HFF-Myc (cell line): ENCODE measurements around the gene MBP.

ENCODE experiments used
- DNase-seq: peaks from one replicate; pipeline ENCODE4 v3.0.0-alpha.2; 2011; ENCODE audit warnings: low read depth; ENCODE audit errors: extremely low read depth
- H3K4me3 ChIP-seq: replicated peaks from 2 replicates; pipeline ENCODE4 v1.5.1; 2011; ENCODE audit warnings: low read depth, mild to moderate bottlenecking, control low read depth, low read length
- TF ChIP-seq, protein P1 (sequence below): IDR thresholded peaks from 2 replicates; pipeline ENCODE4 v1.5.1; 2012; ENCODE audit warnings: mild to moderate bottlenecking, low read depth, low read length, control low read depth; ENCODE audit errors: missing control alignments

The MBP gene

DNA sequence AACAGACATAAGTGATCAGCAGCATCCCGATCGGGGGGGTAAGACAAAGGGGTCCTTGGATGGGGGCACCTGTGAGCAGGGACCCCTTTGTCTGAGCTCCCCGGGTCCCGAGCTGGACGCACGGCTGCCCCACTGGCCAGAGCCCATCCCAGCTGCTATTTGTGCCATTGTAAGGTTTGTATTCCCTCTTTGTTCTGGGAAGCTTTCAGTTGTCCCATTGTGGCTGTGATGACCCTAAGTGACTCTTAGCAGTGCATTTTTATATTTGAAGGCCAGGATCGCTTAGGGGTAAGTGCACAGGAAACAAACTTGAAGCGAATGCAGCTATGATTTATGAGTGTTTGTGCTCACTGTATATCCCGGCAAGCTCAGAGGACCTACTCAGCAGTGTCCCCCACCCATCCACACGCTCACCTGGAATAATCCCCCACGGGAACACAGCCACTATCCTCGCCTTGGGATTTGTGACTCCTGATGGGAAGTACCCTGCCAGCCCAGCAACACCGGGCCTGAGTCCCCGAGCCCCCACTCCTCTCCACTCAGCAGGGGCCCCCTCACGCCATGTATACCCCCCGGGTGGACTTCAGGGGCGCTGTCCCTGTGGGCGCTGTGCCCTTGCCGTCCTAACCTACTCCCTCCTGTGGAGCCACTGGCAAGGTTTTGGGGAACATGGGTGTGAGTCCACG lies 80.1 kb downstream of the MBP start:
- H3K4me3 ChIP-seq, result no peak overlapping the region
- DNase-seq, result no peak
- TF ChIP-seq, protein P1, sequence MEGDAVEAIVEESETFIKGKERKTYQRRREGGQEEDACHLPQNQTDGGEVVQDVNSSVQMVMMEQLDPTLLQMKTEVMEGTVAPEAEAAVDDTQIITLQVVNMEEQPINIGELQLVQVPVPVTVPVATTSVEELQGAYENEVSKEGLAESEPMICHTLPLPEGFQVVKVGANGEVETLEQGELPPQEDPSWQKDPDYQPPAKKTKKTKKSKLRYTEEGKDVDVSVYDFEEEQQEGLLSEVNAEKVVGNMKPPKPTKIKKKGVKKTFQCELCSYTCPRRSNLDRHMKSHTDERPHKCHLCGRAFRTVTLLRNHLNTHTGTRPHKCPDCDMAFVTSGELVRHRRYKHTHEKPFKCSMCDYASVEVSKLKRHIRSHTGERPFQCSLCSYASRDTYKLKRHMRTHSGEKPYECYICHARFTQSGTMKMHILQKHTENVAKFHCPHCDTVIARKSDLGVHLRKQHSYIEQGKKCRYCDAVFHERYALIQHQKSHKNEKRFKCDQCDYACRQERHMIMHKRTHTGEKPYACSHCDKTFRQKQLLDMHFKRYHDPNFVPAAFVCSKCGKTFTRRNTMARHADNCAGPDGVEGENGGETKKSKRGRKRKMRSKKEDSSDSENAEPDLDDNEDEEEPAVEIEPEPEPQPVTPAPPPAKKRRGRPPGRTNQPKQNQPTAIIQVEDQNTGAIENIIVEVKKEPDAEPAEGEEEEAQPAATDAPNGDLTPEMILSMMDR, result no peak

DNA sequence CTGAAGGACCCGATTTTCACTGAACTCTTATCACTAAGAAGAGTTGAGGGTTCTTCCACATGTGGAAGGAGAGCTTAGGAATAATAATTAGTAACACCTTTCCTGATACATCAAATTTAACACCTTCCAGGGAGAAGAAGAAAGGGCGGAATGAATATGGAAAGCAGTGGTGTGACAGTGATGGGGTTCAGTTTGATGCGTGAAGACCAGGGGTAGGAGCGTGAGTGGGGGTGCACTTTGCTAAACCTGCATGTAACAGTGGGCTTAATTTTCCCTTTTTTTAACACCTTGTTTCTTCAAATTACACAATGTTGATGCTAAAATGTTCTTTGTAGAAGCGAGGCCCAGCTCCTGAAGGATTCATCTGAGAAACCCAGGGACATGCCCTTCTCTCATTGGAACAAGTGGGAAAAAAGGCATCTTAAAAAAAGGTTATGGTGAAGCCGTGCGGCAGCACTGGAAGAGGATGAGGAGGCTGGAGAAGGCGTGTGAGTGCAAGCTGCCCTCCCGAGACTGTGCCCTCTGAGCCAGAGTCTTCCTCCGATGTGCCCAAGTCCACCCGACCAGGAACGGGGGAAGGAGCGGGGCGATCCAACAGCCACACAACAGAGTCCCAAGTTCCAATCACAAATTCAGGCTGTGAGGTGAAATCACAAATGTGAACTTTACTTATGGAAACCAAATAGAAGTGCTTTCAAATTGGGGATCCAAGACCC lies 80.8 kb downstream of the MBP start:
- DNase-seq, result no peak
- H3K4me3 ChIP-seq, result no peak overlapping the region
- TF ChIP-seq, protein P1, result no peak

DNA sequence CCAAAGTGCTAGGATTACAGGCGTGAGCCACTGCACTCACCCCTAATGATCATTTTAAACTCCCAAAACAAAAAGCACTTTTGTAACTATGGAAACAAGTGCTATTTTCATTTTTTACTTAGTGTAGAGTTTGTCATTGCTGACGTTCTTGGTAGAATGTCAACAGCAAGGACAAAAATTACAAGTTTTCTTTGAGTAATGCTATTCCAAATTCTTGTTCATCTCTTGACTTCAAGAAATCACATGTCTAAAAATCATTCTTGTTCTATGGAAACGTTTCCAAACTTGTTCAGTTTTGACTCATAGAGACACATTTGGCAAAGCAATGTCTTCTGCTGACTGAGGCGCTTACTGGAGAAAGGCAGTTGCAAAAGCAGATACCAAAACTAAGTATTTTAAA lies 82.6 kb downstream of the MBP start:
- no peak for DNase-seq
- TF ChIP-seq, protein P1, result no peak

DNA sequence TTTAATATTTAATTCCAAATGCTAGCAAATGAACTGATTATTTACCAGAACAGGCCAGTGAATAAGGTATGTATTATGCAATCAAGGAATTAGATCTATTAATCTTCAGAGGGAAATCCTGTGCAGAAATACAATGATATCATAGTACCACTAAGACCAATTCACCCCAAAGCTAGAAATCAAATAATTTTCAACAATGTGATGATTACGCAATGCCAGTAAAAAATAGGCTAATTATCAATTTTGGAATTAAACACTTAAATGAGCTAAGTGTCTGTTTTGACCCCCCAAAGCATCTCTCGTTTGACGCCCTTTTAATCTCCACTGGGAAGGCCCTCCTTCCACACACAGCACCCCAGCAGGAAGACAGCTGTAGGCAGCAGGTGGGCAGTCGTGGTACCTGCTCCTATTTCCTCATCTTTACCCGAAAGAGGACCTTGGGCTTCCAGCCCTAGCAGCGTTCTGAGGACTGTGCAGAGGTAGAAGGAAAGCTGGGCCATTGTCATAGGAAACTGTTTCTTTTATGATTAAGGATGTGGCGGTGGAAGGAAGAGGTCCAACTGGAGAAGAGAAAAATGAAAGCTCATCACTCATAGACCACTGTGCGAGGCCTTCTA lies 84.7 kb downstream of the MBP start:
- TF ChIP-seq, protein P1, result no peak
- DNase-seq, result no peak
- no peak overlapping the region for H3K4me3 ChIP-seq

More for the DNA sequence above, 82.6 kb downstream of the MBP start:
- H3K4me3 ChIP-seq, result no peak overlapping the region

DNA sequence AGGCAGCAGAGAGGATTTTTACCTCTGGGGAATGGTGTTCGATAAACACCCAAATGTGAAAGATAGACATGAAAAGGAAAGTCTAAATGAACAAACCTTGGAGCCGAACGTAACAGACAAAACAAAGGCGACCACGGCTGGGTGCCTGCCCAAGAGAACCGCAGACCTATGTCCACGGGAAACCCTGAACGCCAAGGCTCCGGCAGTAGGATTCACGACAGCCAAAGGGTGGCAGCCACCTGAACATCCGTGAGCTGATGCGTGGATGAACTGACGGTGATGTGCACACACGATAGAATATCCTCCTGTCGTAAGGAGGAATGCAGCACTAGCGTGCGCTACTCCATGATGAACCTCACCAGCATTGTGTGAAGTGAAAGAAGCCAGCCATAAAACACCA lies 85.6 kb downstream of the MBP start:
- TF ChIP-seq, protein P1, result no peak
- no peak for DNase-seq
- no peak overlapping the region for H3K4me3 ChIP-seq

DNA sequence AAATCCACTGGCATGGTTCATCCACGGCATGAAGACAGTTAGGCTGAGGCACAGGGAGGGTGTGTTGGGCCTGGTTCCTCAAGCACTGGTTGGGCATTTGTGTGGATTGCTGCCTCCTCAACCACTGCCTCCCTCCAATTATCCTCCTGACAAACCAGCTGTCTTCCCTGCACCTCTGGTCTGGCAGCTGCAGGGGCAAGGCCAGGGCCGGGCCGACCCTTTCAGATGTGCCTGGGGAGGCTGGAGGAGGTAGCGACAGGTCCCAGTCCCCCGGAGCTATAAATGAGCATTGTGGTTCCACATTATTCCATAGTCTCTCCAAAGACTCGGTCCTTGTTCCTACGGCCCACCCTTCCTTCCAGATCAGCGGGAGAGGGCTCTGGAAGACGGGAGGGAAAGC lies 86.2 kb downstream of the MBP start:
- TF ChIP-seq, protein P1, result no peak
- DNase-seq, result no peak

More for the DNA sequence above, 86.2 kb downstream of the MBP start:
- no peak overlapping the region for H3K4me3 ChIP-seq
